PFSK-1 (cell line): ENCODE data around the gene R3HDM1.

Source experiments
- POLR2AphosphoS5 ChIP-seq: IDR thresholded peaks from 2 replicates; pipeline ENCODE4 v1.6.1; 2012; ENCODE audit warnings: low read depth, mild to moderate bottlenecking, control low read depth, low read length, moderate library complexity
- REST ChIP-seq, 2 experiments: IDR thresholded peaks; 2 replicates each; pipeline versions ENCODE4 v1.6.1 to v1.8.0; 2011 to 2012; ENCODE audit warnings: low read depth in 2 of 2, low read length in 2 of 2, control low read depth in 1 of 2, inconsistent platforms in 1 of 2, mild to moderate bottlenecking in 1 of 2, moderate library complexity in 1 of 2; ENCODE audit not compliant: insufficient read depth in 1 of 2
- SIN3A ChIP-seq: IDR thresholded peaks from 2 replicates; pipeline ENCODE4 v1.6.1; 2012; ENCODE audit warnings: mild to moderate bottlenecking, low read length, moderate library complexity, borderline replicate concordance; ENCODE audit not compliant: insufficient read depth
- TAF1 ChIP-seq: IDR thresholded peaks from 2 replicates; pipeline ENCODE4 v1.6.1; 2012; ENCODE audit warnings: low read length, control low read depth, borderline replicate concordance; ENCODE audit not compliant: insufficient read depth

- TF ChIP-seq POLR2AphosphoS5 (no peak), REST (IDR thresholded peaks at IDR 0.05; ENCODE audit: insufficient read depth in 1 of 2, low read depth in 2 of 2, low read length in 2 of 2) (no peak), TAF1 (no peak), SIN3A (no peak)
Observed at GRCh38 chr2:135563793-135564192, 32.5 kb downstream of the R3HDM1 start.
